Astrocyte of the cerebellum (primary cell): ENCODE data around the gene MICA.
A peak's percentile ranks its signal among the peaks of the same experiment; 100 is the strongest.

Experiments used
- DNase-seq: peaks from one replicate; pipeline ENCODE4 v3.0.0-alpha.2; 2011; ENCODE audit warnings: low read depth
- H3K4me3 ChIP-seq: 2 replicates; pipeline ENCODE4 v1.5.1; 2011; ENCODE audit warnings: mild to moderate bottlenecking, low read depth, low read length, moderate library complexity
- in situ Hi-C: cut with HindIII; loops from 2 replicates; pipeline ENCODE4 v1.10.0; 2017; ENCODE audit warnings: low sequenced_read_pairs
- TF ChIP-seq, protein P1 (sequence below): IDR thresholded peaks from 2 replicates; pipeline ENCODE4 v1.5.1; 2012; ENCODE audit warnings: low read length, low read depth, moderate library complexity, mild to moderate bottlenecking; ENCODE audit errors: missing control alignments

MICA gene

DNA sequence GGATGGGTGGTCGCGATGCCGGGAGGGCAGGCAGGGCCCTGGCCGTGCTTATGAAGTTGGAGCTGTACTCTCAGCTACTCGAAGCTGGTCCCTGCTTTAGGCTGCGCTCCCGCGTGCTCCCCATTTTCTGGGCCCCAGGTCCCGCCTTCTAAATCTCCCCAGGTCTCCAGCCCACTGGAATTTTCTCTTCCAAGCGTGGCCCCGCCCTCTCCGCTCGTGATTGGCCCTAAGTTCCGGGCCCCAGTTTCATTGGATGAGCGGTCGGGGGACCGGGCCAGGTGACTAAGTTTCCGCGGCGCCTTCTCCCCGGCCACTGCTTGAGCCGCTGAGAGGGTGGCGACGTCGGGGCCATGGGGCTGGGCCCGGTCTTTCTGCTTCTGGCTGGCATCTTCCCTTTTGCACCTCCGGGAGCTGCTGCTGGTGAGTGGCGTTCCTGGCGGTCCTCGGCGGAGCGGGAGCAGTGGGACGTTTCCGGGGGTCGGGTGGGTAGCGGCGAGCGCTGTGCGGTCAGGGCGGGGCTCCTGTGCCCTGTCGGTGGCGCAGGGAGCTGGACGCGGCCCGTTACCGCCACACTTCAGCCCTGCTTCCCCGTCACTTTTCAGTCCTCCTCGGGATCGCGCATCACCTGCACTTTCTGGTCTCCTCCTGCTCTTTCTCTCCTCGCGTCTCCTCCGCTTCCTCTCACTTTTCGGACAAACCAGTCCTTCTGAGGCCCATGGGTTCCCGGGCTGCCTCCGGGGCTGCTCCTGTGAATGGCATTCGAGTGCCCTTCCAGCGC lies at the start of gene MICA:
Gene MICA (plus strand): TSS at position 313 of the 778 bp plus-strand sequence. CDS start 38 bp downstream, at position 351.
- DNase-seq, result peak; percentile 55
- in situ Hi-C loops, result no loop called here
- H3K4me3 ChIP-seq, result peak within 1 kb of the TSS; percentile 75
- TF ChIP-seq, protein P1, sequence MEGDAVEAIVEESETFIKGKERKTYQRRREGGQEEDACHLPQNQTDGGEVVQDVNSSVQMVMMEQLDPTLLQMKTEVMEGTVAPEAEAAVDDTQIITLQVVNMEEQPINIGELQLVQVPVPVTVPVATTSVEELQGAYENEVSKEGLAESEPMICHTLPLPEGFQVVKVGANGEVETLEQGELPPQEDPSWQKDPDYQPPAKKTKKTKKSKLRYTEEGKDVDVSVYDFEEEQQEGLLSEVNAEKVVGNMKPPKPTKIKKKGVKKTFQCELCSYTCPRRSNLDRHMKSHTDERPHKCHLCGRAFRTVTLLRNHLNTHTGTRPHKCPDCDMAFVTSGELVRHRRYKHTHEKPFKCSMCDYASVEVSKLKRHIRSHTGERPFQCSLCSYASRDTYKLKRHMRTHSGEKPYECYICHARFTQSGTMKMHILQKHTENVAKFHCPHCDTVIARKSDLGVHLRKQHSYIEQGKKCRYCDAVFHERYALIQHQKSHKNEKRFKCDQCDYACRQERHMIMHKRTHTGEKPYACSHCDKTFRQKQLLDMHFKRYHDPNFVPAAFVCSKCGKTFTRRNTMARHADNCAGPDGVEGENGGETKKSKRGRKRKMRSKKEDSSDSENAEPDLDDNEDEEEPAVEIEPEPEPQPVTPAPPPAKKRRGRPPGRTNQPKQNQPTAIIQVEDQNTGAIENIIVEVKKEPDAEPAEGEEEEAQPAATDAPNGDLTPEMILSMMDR, result no peak

DNA sequence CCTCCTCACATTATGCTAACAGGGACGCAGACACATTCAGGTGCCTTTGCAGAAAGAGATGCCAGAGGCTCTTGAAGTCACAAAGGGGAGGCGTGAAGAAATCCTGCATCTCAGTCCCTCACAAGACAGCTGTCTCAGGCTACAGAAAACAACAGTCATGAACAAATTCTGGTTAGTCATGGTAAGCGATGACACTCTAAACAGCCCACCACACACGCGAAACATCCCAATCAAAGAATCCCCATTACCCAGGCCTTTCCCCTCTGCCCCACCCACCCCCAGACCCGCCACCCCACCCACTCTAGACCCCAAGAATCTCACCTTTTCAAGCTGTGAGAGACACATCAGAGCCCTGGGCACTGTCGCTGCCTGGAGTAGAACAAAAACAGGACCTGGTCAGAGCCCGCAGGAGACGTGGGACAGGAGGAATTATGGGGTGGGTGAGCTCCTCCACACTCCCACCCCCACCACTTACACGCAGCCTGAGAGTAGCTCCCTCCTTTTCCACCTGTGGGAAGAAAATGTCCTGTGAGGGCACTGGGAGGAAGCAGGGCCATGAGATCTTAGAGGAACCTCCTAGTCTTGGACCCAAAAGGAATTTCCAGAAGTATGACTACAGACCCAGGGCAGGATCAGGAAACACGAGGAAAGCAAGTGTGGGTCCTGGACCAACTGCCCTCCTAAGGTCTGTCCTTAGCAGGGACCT lies 49.1 kb upstream of the MICA start:
- no peak overlapping the region for H3K4me3 ChIP-seq
- in situ Hi-C loops, result no loop called here
- TF ChIP-seq, protein P1, result no peak
- DNase-seq, result no peak

DNA sequence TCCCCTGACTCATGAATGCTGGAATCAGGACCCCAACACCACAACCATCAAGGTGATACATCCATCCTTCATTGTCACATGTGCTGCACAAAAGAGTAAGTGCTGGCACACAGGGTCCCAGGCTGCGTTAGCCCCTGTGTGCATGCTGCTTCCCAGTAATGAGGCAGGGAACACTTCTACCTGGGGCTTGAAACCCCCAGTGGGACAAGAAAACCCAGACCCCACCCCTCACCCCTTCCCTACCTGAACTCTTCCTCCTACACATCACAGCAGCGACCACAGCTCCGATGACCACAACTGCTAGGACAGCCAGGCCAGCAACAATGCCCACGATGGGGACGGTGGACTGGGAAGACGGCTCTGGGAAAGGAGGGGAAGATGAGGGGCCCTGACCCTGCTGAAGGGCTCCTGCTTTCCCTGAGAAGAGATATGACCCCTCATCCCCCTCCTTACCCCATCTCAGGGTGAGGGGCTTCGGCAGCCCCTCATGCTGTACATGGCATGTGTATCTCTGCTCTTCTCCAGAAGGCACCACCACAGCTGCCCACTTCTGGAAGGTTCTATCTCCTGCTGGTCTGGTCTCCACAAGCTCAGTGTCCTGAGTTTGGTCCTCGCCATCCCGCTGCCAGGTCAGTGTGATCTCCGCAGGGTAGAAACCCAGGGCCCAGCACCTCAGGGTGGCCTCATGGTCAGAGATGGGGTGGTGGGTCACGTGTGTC lies 48.4 kb upstream of the MICA start:
- in situ Hi-C loops, result no loop called here
- no peak for DNase-seq
- H3K4me3 ChIP-seq, result no peak overlapping the region
- TF ChIP-seq, protein P1, result no peak

DNA sequence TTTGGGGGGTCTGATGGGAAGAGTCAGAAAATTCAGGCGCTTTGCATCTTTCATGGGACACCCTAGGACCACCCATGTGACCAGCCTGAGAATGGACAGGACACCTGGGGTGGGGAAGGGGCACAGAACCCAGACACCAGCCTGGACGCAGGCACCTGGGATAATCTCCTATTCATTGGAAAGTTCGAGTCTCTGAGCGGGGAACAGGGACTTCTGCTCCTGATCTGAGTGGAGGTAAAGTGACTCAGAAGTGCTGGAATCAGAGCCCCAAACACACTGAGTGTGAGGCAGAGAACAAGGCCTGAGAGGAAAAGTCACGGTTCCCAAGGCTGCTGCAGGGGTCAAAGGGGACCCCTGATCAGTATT lies 47.8 kb upstream of the MICA start:
- TF ChIP-seq, protein P1, result no peak
- in situ Hi-C loops, result no loop called here
- DNase-seq, result no peak
- no peak overlapping the region for H3K4me3 ChIP-seq

DNA sequence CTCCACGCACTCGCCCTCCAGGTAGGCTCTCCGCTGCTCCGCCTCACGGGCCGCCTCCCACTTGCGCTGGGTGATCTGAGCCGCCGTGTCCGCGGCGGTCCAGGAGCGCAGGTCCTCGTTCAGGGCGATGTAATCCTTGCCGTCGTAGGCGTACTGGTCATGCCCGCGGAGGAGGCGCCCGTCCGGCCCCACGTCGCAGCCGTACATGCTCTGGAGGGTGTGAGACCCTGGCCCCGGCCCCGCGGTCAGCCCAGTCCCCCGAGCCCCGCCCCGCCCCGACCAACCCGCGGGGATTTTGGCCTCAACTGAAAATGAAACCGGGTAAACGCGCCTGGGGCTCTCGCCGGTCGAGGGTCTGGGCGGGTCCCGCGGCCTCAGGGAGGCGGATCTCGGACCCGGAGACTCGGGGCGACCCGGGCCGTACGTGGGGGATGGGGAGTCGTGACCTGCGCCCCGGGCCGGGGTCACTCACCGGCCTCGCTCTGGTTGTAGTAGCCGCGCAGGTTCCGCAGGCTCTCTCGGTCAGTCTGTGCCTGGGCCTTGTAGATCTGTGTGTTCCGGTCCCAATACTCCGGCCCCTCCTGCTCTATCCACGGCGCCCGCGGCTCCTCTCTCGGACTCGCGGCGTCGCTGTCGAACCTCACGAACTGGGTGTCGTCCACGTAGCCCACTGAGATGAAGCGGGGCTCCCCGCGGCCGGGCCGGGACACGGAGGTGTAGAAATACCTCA lies 47.0 kb upstream of the MICA start:
- H3K4me3 ChIP-seq, result peak overlapping the region; percentile 52
- DNase-seq, result no peak

More for the DNA sequence above, 47.0 kb upstream of the MICA start:
- TF ChIP-seq, protein P1, result no peak
- in situ Hi-C loops, result no loop called here
